ENCODE measurements around the gene UBA3. TPM values are rescaled to one million over a fixed set of nuclear protein-coding genes. Genes with fewer than 3 reads are reported as not detected.
A peak's percentile ranks its signal among the peaks of the same experiment; 100 is the strongest.

The UBA3 gene
- total RNA-seq, 1 donor from 2014 or later = 84.2 TPM

GRCh38 chr3:69020424-69020823 is 59.7 kb downstream of the UBA3 start:
- Histone ChIP-seq H3K27ac (replicated peaks) (no peak overlapping the region), H3K4me3 (no peak overlapping the region), H3K27me3 (ENCODE audit: low read depth) (no peaks in the 10 kb centered on the region), H3K4me1 (peaks cover under 1% of the 10 kb centered on the region), H3K36me3 (peaks cover 51% of the 10 kb centered on the region), H3K9me3 (replicated peaks) (no peaks in the 10 kb centered on the region)
- no peak for DNase-seq
- intact Hi-C loops (cut with micrococcal nuclease) = no loop called here
- TF ChIP-seq, protein P1, sequence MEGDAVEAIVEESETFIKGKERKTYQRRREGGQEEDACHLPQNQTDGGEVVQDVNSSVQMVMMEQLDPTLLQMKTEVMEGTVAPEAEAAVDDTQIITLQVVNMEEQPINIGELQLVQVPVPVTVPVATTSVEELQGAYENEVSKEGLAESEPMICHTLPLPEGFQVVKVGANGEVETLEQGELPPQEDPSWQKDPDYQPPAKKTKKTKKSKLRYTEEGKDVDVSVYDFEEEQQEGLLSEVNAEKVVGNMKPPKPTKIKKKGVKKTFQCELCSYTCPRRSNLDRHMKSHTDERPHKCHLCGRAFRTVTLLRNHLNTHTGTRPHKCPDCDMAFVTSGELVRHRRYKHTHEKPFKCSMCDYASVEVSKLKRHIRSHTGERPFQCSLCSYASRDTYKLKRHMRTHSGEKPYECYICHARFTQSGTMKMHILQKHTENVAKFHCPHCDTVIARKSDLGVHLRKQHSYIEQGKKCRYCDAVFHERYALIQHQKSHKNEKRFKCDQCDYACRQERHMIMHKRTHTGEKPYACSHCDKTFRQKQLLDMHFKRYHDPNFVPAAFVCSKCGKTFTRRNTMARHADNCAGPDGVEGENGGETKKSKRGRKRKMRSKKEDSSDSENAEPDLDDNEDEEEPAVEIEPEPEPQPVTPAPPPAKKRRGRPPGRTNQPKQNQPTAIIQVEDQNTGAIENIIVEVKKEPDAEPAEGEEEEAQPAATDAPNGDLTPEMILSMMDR (IDR thresholded peaks at IDR 0.05; ENCODE audit: borderline replicate concordance) = peak; percentile 32

GRCh38 chr3:69016901-69017300 is 63.3 kb downstream of the UBA3 start:
- no peak overlapping the region for H3K4me3 ChIP-seq
- TF ChIP-seq, protein P1 (IDR thresholded peaks at IDR 0.05; ENCODE audit: borderline replicate concordance) = no peak
- peaks cover 29% of the 10 kb centered on the region for H3K4me1 ChIP-seq
- H3K36me3 ChIP-seq = peaks cover 17% of the 10 kb centered on the region
- no peak for DNase-seq
- H3K27me3 ChIP-seq (ENCODE audit: low read depth) = no peaks in the 10 kb centered on the region
- H3K9me3 ChIP-seq (replicated peaks) = no peaks in the 10 kb centered on the region
- intact Hi-C loops (cut with micrococcal nuclease) = no loop called here
- H3K27ac ChIP-seq (replicated peaks) = no peak overlapping the region

- peaks cover 12% of the 10 kb centered on the region for H3K36me3 ChIP-seq
- TF ChIP-seq, protein P1 (IDR thresholded peaks at IDR 0.05; ENCODE audit: borderline replicate concordance) = no peak
- peaks cover 35% of the 10 kb centered on the region for H3K4me1 ChIP-seq
- no peak overlapping the region for H3K27ac ChIP-seq (replicated peaks)
- intact Hi-C loops (cut with micrococcal nuclease) = no loop called here
- DNase-seq = no peak
- H3K9me3 ChIP-seq (replicated peaks) = no peaks in the 10 kb centered on the region
- no peaks in the 10 kb centered on the region for H3K27me3 ChIP-seq (ENCODE audit: low read depth)
- H3K4me3 ChIP-seq = no peak overlapping the region
Measured at GRCh38 chr3:69016102-69016501, 64.1 kb downstream of the UBA3 start.

DNA sequence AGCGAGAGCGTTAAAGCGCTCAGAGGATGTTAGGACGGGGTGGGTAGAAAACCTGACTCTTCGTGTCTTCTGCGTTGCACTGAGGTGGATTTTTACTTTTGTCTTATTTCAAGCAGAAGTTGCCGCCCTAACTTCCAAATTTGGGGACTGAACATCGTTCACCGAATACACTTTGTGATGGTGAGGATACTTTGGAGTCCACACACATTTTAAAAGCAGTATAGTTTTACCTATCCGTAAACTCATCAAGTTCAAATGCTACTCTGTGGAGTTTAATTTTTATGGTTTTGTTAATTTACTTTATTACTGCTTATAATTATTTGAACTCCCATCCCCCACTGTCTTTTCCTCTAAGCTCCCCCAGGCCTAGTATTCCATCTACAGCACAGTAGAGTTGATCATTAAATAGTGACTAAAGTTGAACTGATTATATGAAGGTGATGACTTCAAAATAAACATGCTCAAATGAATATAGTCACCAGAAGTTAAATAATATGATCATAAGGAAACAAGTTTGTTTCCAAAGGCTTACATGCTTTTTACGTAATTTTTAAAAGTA is 66.1 kb downstream of the UBA3 start:
- H3K27ac ChIP-seq (replicated peaks) = peak overlapping the region; percentile 99
- no peaks in the 10 kb centered on the region for H3K9me3 ChIP-seq (replicated peaks)
- intact Hi-C loops (cut with micrococcal nuclease) = no loop called here
- H3K4me3 ChIP-seq = peak overlapping the region; percentile 88
- no peaks in the 10 kb centered on the region for H3K27me3 ChIP-seq (ENCODE audit: low read depth)
- peaks cover 47% of the 10 kb centered on the region for H3K4me1 ChIP-seq
- TF ChIP-seq, protein P1 (IDR thresholded peaks at IDR 0.05; ENCODE audit: borderline replicate concordance) = no peak
- DNase-seq = no peak
- H3K36me3 ChIP-seq = peaks cover 17% of the 10 kb centered on the region

DNA sequence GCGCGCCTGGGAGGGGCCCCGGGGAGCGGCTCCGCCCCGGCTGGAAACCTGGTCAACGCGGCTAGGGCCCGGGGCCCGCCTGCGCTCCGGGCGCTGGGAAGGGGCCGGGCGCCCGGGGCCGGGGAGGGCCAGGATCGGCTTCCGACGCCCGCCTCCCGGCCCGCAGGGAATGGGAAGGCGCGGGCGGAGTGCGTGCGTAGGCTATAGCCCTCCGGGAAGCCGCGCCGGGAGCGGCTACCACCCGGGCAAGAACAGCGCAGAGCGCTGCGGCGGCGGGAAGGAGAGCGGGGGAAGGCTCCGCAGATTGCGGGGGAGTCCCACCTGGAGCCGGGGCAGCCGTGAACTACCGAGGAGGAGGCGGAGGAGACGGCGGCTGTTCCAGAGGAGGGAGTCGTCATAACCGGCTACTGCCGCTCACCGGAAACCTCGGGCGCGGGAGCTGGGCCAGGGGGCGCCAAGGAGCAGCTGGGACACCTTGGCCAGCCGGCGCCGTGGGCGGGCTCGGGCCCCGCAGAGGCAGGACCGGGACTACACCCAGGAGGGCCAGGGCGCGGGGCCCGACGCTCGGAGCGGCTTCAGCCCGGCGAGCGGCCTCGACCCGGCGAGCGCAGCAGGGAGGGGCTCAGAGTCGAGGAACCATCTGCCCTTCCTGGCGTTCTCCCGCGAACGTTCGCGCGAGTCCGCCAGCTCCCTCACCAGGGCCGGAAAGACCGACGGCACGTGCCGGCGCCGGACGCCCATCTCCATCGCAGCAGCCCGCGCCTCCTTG is 66.7 kb downstream of the UBA3 start, which contains the start of gene EOGT:
Gene EOGT (minus strand): TSS at position 432 of the 769 bp plus-strand sequence. CDS start 3,838 bp downstream, outside the sequence.
- H3K4me1 ChIP-seq = peaks cover 52% of the 10 kb centered on the region
- intact Hi-C loops (cut with micrococcal nuclease) = no loop called here
- peak within 1 kb of the TSS; percentile 88 for H3K4me3 ChIP-seq
- no peaks in the 10 kb centered on the region for H3K27me3 ChIP-seq (ENCODE audit: low read depth)
- DNase-seq = peak; percentile 92
- peaks cover 20% of the 10 kb centered on the region for H3K36me3 ChIP-seq
- peak within 1 kb of the TSS; percentile 99 for H3K27ac ChIP-seq (replicated peaks)
- H3K9me3 ChIP-seq (replicated peaks) = no peaks in the 10 kb centered on the region
- TF ChIP-seq, protein P1 (IDR thresholded peaks at IDR 0.05; ENCODE audit: borderline replicate concordance) = peak; percentile 67
